Heart left ventricle (tissue), 13 donors: ENCODE data around the gene ORM2.

Experiments used
- CTCF ChIP-seq, 12 donors: fragments of 200-600 bp; sonication (generic) in 4 of 12; IDR thresholded peaks; one replicate each; pipeline versions ENCODE4 v1.5.0 to v1.8.0; 2018 to 2022; ENCODE audit warnings: antibody characterized with exemption in 12 of 12, mild to moderate bottlenecking in 5 of 12
- POLR2A ChIP-seq, 2 donors: fragments of 450-650 bp; IDR thresholded peaks; one replicate each; pipeline ENCODE4 v1.6.1; 2017; ENCODE audit warnings: antibody characterized with exemption in 2 of 2, mild to moderate bottlenecking in 2 of 2, moderate library complexity in 2 of 2
- donor health status: ischemic (EF 13 %, LVEDD 7.1; RV severe dilation, severe dysfunction).
- donor health status: DM: no; HTN: yes; CAD: no.
- donor health status: DM: no; HTN: no; CAD: no.
- donor health status: ischemic (EF 25% LVEDD 6.9; RV normal size, moderate dysfunction).
- donor health status: ischemic (EF 25% LVEDD 5.7; RV mildly dilated, moderate dysfunction).
- donor health status: ischemic (EF 35%, LVEDD 5.7; RV mildly dilated, moderate dysfunction).
- donor health status: nonischemic (EF 11% LVEDD 7.7; RV severe dilation, severe dysfunction).
- donor health status: DM: yes; HTN: yes; CAD: no.
- donor health status: PGD.
- donor health status: ischemic (EF 29% LVEDD 5.4; RV normal size, mild dysfunction).
- donor health status: nonischemic (EF 23%, LVEDD 6.1; RV moderate dilation, normal function).

- TF ChIP-seq CTCF (IDR thresholded peaks at IDR 0.05) (no peak), POLR2A (IDR thresholded peaks at IDR 0.05) (no peak)
Measured at GRCh38 chr9:114301798-114302565, 27.7 kb upstream of the ORM2 start.
